AG09309 (cell line): Measurements from ENCODE around the gene HAAO.

ENCODE experiments used
- DNase-seq: peaks from one replicate; pipeline ENCODE4 v3.0.0-alpha.2; 2010; ENCODE audit warnings: low read depth
- H3K4me3 ChIP-seq: 2 replicates; pipeline ENCODE4 v1.5.1; 2011; ENCODE audit warnings: mild to moderate bottlenecking, low read depth, low read length, moderate library complexity; ENCODE audit not compliant: control insufficient read depth
- CTCF ChIP-seq: IDR thresholded peaks from 2 replicates; pipeline ENCODE4 v1.5.1; 2011; ENCODE audit warnings: mild to moderate bottlenecking, low read depth, low read length, inconsistent platforms; ENCODE audit not compliant: insufficient read depth, control insufficient read depth; ENCODE audit errors: missing control alignments

HAAO gene

DNA sequence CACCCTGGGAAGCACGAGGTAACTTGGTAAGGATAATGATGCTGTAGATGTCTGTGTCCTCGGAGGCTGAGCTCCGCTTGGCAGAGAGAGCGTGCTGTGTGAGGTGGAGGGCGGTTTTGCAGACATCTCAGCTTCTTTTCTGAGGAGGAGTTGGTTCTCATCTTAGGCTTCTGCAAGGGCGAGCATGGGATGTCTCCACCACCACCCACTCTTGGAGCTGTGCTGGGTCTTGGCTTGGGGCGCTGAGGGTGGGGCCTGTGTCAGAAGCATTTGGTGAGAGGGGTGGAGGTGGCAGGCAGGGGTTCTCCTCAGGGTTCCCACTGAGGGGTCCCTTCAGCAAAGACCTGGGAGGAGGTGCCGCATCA, 37.6 kb downstream of the HAAO start:
- DNase-seq, result no peak
- H3K4me3 ChIP-seq, result no peak overlapping the region
- TF ChIP-seq CTCF, result no peak

GRCh38 chr2:42754021-42754775, 38.2 kb downstream of the HAAO start:
- no peak for TF ChIP-seq CTCF
- DNase-seq, result no peak
- H3K4me3 ChIP-seq, result no peak overlapping the region

DNA sequence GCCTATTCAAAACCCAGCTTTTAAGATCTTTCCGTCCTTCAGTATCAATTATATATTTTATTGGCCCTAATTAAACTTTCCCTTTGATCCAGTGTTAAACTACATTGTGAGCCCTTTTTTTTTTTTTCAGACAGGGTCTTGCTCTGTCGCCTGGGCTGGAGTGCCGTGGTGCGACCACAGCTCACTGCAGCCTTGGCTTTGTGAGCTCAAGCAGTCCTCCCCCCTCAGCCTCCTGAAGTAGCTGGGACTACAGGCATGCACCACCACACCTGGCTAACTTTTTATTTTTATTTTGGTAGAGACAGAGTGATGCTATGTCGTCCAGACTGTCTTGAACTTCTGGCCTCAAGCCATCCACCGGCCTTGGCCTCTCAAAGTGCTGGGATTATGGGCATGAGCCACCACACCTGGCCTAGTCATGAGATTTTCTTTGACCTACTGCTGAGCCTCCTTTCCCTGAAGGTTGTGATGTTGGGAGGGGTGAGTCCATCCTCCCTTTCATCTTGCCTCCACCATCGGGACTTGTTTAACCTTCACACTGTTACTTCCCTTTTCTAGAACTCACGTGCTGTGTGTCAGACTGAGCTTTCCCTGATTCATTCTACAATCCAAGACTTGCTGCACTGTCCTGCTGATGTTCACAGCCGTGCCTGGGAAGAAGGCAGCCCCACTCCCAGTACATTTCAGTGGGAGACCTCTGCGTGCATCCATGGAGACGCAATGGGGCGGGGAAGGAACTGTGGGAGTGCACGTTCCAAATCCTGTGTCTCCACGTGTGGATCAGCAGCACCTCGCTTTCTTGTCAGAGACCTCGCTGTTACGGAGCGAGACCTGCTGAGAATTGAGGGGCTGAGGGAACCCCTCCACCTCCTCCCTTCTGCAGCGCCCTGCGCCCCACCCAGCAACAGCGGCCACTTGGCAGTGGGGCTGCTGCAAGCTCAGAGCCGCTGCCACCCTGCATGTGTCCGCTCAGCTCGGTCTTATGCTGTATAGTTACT, 39.3 kb downstream of the HAAO start:
- no peak for DNase-seq
- TF ChIP-seq CTCF, result no peak
- no peak overlapping the region for H3K4me3 ChIP-seq

DNA sequence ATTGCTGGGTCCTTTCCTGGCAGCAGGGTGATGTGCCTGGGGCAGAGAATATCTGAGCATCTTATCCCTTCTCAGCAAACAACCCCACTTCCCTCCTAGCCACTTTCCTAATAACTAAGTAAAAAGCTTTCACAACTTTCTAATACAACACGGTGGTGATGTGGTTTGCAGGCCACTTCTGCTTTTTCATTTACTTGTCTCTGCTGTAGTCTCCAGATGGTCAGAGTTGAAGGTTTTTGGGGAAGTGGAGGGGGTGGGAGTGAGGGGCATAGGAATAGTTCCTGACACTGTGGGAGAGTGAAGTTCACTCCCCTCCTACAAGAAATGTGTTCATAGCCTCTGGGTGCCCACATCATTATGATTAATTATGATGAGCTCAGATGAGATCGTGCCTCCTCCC, 40.1 kb downstream of the HAAO start:
- no peak for DNase-seq
- no peak for TF ChIP-seq CTCF
- no peak overlapping the region for H3K4me3 ChIP-seq

GRCh38 chr2:42748840-42749239, 43.5 kb downstream of the HAAO start:
- no peak overlapping the region for H3K4me3 ChIP-seq
- no peak for TF ChIP-seq CTCF
- DNase-seq, result no peak

GRCh38 chr2:42747422-42747821, 45.0 kb downstream of the HAAO start:
- DNase-seq, result no peak
- no peak overlapping the region for H3K4me3 ChIP-seq
- no peak for TF ChIP-seq CTCF
